GM21825 (cell line): ENCODE results near the gene SLC25A21.
"Not testable (repeated sequence)": the region's sequence is repeated elsewhere in the genome, so short reads cannot be mapped to it uniquely, and the experiment has no call there.

Experiments used
- ATAC-seq: cut with Tn5 transposase; IDR thresholded peaks from one replicate; pipeline ENCODE4 v1.9.1; 2021; ENCODE audit warnings: mild to moderate bottlenecking, moderate library complexity; ENCODE audit not compliant: unreplicated experiment

The SLC25A21 gene

GRCh38 chr14:36738269-36738668 lies 434.1 kb downstream of the SLC25A21 start:
- ATAC-seq = no peak

- ATAC-seq = no peak
Measured at GRCh38 chr14:36726128-36726527, 446.3 kb downstream of the SLC25A21 start.

GRCh38 chr14:36724162-36724561 lies 448.2 kb downstream of the SLC25A21 start:
- no peak for ATAC-seq

- no peak for ATAC-seq
Measured at GRCh38 chr14:36723530-36723929, 448.9 kb downstream of the SLC25A21 start.

- ATAC-seq = no peak
Measured at GRCh38 chr14:36721877-36722276, 450.5 kb downstream of the SLC25A21 start.

- no peak for ATAC-seq
Measured at GRCh38 chr14:36720657-36721056, 451.7 kb downstream of the SLC25A21 start.

- no peak for ATAC-seq
Measured at GRCh38 chr14:36719823-36720222, 452.6 kb downstream of the SLC25A21 start.

- ATAC-seq = no peak
Measured at GRCh38 chr14:36718216-36718615, 454.2 kb downstream of the SLC25A21 start.

- no peak for ATAC-seq
Measured at GRCh38 chr14:36717363-36717762, 455.0 kb downstream of the SLC25A21 start.

- ATAC-seq = no peak
Measured at GRCh38 chr14:36716614-36717184, 455.7 kb downstream of the SLC25A21 start.

- ATAC-seq = no peak
Measured at GRCh38 chr14:36713960-36714703, 458.3 kb downstream of the SLC25A21 start.

- ATAC-seq = no peak
Measured at GRCh38 chr14:36707570-36707969, 464.8 kb downstream of the SLC25A21 start.

- no peak for ATAC-seq
Measured at GRCh38 chr14:36702474-36702873, 469.9 kb downstream of the SLC25A21 start.

- no peak for ATAC-seq
Measured at GRCh38 chr14:36701132-36701531, 471.3 kb downstream of the SLC25A21 start.

GRCh38 chr14:36700651-36701050 lies 471.8 kb downstream of the SLC25A21 start:
- ATAC-seq = no peak

GRCh38 chr14:36699420-36699819 lies 473.0 kb downstream of the SLC25A21 start:
- not testable (repeated sequence) for ATAC-seq

- no peak for ATAC-seq
Measured at GRCh38 chr14:36690311-36691040, 481.9 kb downstream of the SLC25A21 start.

GRCh38 chr14:36684946-36685345 lies 487.5 kb downstream of the SLC25A21 start:
- ATAC-seq = no peak

GRCh38 chr14:36683083-36683724 lies 489.2 kb downstream of the SLC25A21 start:
- ATAC-seq = no peak

- ATAC-seq = no peak
Measured at GRCh38 chr14:36682338-36682737, 490.1 kb downstream of the SLC25A21 start.

- ATAC-seq = no peak
Measured at GRCh38 chr14:36676236-36676635, 496.2 kb downstream of the SLC25A21 start.
